ENCODE data around the gene HOXD3. TPM values are rescaled to one million over a fixed set of nuclear protein-coding genes. Genes with fewer than 3 reads are reported as not detected.
A peak's percentile ranks its signal among the peaks of the same experiment; 100 is the strongest.

HOXD3 gene
- total RNA-seq, 1 donor from 2014 or later, result not detected

GRCh38 chr2:176155356-176156044 is 1.6 kb upstream of the HOXD3 start:
- Mint-ChIP-seq H3K36me3 (ENCODE audit: low read depth, unreplicated experiment) (no peaks in the 10 kb centered on the region), H3K4me3 (ENCODE audit: unreplicated experiment) (no peak overlapping the region), H3K9me3 (ENCODE audit: unreplicated experiment) (peaks cover 16% of the 10 kb centered on the region), H3K27me3 (ENCODE audit: low read depth, unreplicated experiment) (peaks cover 82% of the 10 kb centered on the region), H3K27ac (ENCODE audit: unreplicated experiment) (no peak overlapping the region), H3K4me1 (ENCODE audit: low read depth, unreplicated experiment) (no peaks in the 10 kb centered on the region)
- no peaks in the 10 kb centered on the region for H3K36me3 ChIP-seq (ENCODE audit: insufficient read depth, low read length)
- no peaks in the 10 kb centered on the region for H4K20me1 ChIP-seq (ENCODE audit: insufficient read depth, low read length)
- H3K4me1 ChIP-seq (ENCODE audit: insufficient read depth, low read length), result no peaks in the 10 kb centered on the region
- DNase-seq (ENCODE audit: low read depth) (no peak), FAIRE-seq (no peak)
- H2AFZ ChIP-seq (ENCODE audit: low read depth, low read length), result no peak overlapping the region
- H3K79me2 ChIP-seq (ENCODE audit: insufficient read depth, low read length), result no peaks in the 10 kb centered on the region
- peaks cover 81% of the 10 kb centered on the region for H3K27me3 ChIP-seq (ENCODE audit: insufficient read depth, low read length)
- peaks cover 2% of the 10 kb centered on the region for H3K9me3 ChIP-seq (ENCODE audit: insufficient read depth, low read depth, low read length)
- H3K9ac ChIP-seq (ENCODE audit: low read length), result no peak overlapping the region
- H3K4me3 ChIP-seq (ENCODE audit: insufficient read depth, low read depth, low read length), result no peak overlapping the region
- H3K27ac ChIP-seq (ENCODE audit: low read depth, low read length), result no peak overlapping the region
- peak overlapping the region; percentile 81 for H3K4me2 ChIP-seq (ENCODE audit: low read length)
- TF ChIP-seq EZH2 (IDR thresholded peaks at IDR 0.05; ENCODE audit: insufficient read depth, low read length), result no peak
- TF ChIP-seq, protein P1, sequence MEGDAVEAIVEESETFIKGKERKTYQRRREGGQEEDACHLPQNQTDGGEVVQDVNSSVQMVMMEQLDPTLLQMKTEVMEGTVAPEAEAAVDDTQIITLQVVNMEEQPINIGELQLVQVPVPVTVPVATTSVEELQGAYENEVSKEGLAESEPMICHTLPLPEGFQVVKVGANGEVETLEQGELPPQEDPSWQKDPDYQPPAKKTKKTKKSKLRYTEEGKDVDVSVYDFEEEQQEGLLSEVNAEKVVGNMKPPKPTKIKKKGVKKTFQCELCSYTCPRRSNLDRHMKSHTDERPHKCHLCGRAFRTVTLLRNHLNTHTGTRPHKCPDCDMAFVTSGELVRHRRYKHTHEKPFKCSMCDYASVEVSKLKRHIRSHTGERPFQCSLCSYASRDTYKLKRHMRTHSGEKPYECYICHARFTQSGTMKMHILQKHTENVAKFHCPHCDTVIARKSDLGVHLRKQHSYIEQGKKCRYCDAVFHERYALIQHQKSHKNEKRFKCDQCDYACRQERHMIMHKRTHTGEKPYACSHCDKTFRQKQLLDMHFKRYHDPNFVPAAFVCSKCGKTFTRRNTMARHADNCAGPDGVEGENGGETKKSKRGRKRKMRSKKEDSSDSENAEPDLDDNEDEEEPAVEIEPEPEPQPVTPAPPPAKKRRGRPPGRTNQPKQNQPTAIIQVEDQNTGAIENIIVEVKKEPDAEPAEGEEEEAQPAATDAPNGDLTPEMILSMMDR (IDR thresholded peaks at IDR 0.05; ENCODE audit: insufficient read depth, low read depth, low read length), result no peak

GRCh38 chr2:176156301-176156806 is 753 bp upstream of the HOXD3 start:
- Histone ChIP-seq H3K79me2 (ENCODE audit: insufficient read depth, low read length) (no peaks in the 10 kb centered on the region), H3K4me3 (ENCODE audit: insufficient read depth, low read depth, low read length) (no peak overlapping the region), H3K36me3 (ENCODE audit: insufficient read depth, low read length) (no peaks in the 10 kb centered on the region), H3K27me3 (ENCODE audit: insufficient read depth, low read length) (peaks cover 84% of the 10 kb centered on the region), H3K27ac (ENCODE audit: low read depth, low read length) (peak overlapping the region; percentile 42), H3K4me2 (ENCODE audit: low read length) (peak overlapping the region; percentile 82), H3K9me3 (ENCODE audit: insufficient read depth, low read depth, low read length) (peaks cover 2% of the 10 kb centered on the region), H4K20me1 (ENCODE audit: insufficient read depth, low read length) (no peaks in the 10 kb centered on the region), H3K9ac (ENCODE audit: low read length) (peak overlapping the region; percentile 70), H2AFZ (ENCODE audit: low read depth, low read length) (no peak overlapping the region), H3K4me1 (ENCODE audit: insufficient read depth, low read length) (no peaks in the 10 kb centered on the region)
- H3K4me1 Mint-ChIP-seq (ENCODE audit: low read depth, unreplicated experiment), result no peaks in the 10 kb centered on the region
- no peak for FAIRE-seq
- no peak overlapping the region for H3K4me3 Mint-ChIP-seq (ENCODE audit: unreplicated experiment)
- TF ChIP-seq, protein P1 (IDR thresholded peaks at IDR 0.05; ENCODE audit: insufficient read depth, low read depth, low read length), result no peak
- no peak for TF ChIP-seq EZH2 (IDR thresholded peaks at IDR 0.05; ENCODE audit: insufficient read depth, low read length)
- peaks cover 3% of the 10 kb centered on the region for H3K36me3 Mint-ChIP-seq (ENCODE audit: low read depth, unreplicated experiment)
- no peak for DNase-seq (ENCODE audit: low read depth)
- H3K27ac Mint-ChIP-seq (ENCODE audit: unreplicated experiment), result no peak overlapping the region
- peaks cover 16% of the 10 kb centered on the region for H3K9me3 Mint-ChIP-seq (ENCODE audit: unreplicated experiment)
- H3K27me3 Mint-ChIP-seq (ENCODE audit: low read depth, unreplicated experiment), result peaks cover 82% of the 10 kb centered on the region

Data from astrocyte (in vitro differentiated cells and primary cell).